Panc1 (cell line): ENCODE measurements around the gene TCF21. TPM values are rescaled to one million over a fixed set of nuclear protein-coding genes. Genes with fewer than 3 reads are reported as not detected.

Experiments used
- ATAC-seq: fragments of 200-7000 bp; cut with Tn5 transposase; 2 replicates; pipeline ENCODE4 v1.9.1; 2020; ENCODE audit warnings: mild to moderate bottlenecking, moderate library complexity
- BruUV-seq: library from RNA; stranded (reverse); fragments of 400-500 nt; replicated peaks from 2 replicates; lab custom pipeline; 2021; lab: Mats Ljungman, UMichigan
- CTCF ChIA-PET: fragments of 300-600 bp; sonication (Branson Sonifier 250); formaldehyde crosslinking; loops from one replicate; lab custom pipeline; 2022; ENCODE audit warnings: antibody characterized with exemption; lab: Charles Lee
- POLR2A ChIA-PET: fragments of 300-600 bp; sonication (Branson Sonifier 250); formaldehyde crosslinking; loops from one replicate; lab custom pipeline; 2022; ENCODE audit warnings: antibody characterized with exemption; lab: Charles Lee
- DNase-seq: peaks from one replicate; pipeline ENCODE4 v3.0.0-alpha.2; 2010; ENCODE audit warnings: low read depth, low spot score
- H3K27ac ChIP-seq: 2 replicates; pipeline ENCODE4 v1.5.1; 2011; ENCODE audit warnings: mild to moderate bottlenecking, low read length, inconsistent platforms
- H3K27me3 ChIP-seq: fragments of 200-500 bp; sonication (Bioruptor generic); 2 replicates; pipeline ENCODE4 v1.6.0; 2014; ENCODE audit warnings: low read length, inconsistent platforms; ENCODE audit not compliant: control insufficient read depth, insufficient read depth
- H3K36me3 ChIP-seq: fragments of 200-500 bp; sonication (Bioruptor generic); 2 replicates; pipeline ENCODE4 v1.5.1; 2014; ENCODE audit warnings: inconsistent platforms, mild to moderate bottlenecking, low read length, moderate library complexity; ENCODE audit not compliant: control insufficient read depth, insufficient read depth
- H3K4me1 ChIP-seq: 2 replicates; pipeline ENCODE4 v1.5.1; 2011; ENCODE audit warnings: inconsistent platforms, mild to moderate bottlenecking, low read length, moderate library complexity; ENCODE audit not compliant: control insufficient read depth, insufficient read depth
- H3K4me3 ChIP-seq, 2 experiments: 2 replicates each; pipeline ENCODE4 v1.5.1; 2011 to 2012; ENCODE audit warnings: low read depth in 2 of 2, low read length in 2 of 2, mild to moderate bottlenecking in 2 of 2, inconsistent platforms in 1 of 2, moderate library complexity in 1 of 2
- H3K9me3 ChIP-seq: fragments of 200-500 bp; sonication (Bioruptor generic); 2 replicates; pipeline ENCODE4 v1.5.1; 2014; ENCODE audit warnings: low read depth, mild to moderate bottlenecking, inconsistent platforms, low read length, moderate library complexity; ENCODE audit not compliant: control insufficient read depth, insufficient read depth
- CTCF ChIP-seq: fragments of 450-650 bp; IDR thresholded peaks from 2 replicates; pipeline ENCODE4 v1.5.1; 2017; ENCODE audit warnings: mild to moderate bottlenecking
- POLR2AphosphoS5 ChIP-seq: IDR thresholded peaks from 2 replicates; pipeline ENCODE4 v1.6.1; 2012; ENCODE audit warnings: mild to moderate bottlenecking, low read depth, low read length, moderate library complexity
- REST ChIP-seq, 2 experiments: IDR thresholded peaks; 2 replicates each; pipeline ENCODE4 v1.6.1; 2011 to 2012; ENCODE audit warnings: low read depth in 2 of 2, control low read depth in 1 of 2, low read length in 1 of 2, mild to moderate bottlenecking in 1 of 2, moderate library complexity in 1 of 2; ENCODE audit not compliant: insufficient read depth in 1 of 2
- SIN3A ChIP-seq: IDR thresholded peaks from 2 replicates; pipeline ENCODE4 v1.6.1; 2012; ENCODE audit warnings: low read depth, mild to moderate bottlenecking, low read length, moderate library complexity, borderline replicate concordance; ENCODE audit not compliant: insufficient read depth
- TCF7L2 ChIP-seq: IDR thresholded peaks from 2 replicates; pipeline ENCODE4 v1.6.1; 2011; ENCODE audit warnings: mild to moderate bottlenecking, low read depth, low read length, inconsistent platforms
- in situ Hi-C: cut with HindIII; loops from 2 replicates; pipeline ENCODE4 v1.10.0; 2016; ENCODE audit warnings: low sequenced_read_pairs, low pct_unique_long_range_greater_than_20kb
- intact Hi-C: fragments of 100-400 bp; cut with micrococcal nuclease; formaldehyde crosslinking; loops from one replicate; pipeline ENCODE4 v1.10.0; 2022; ENCODE audit not compliant: unreplicated experiment
- total RNA-seq: library from RNA; stranded (reverse); gene quantifications from one replicate; pipeline ENCODE4 v1.2.1, GENCODE V29; 2021; ENCODE audit not compliant: unreplicated experiment

Gene TCF21
- total RNA-seq, 1 experiment from 2014 or later: not detected

GRCh38 chr6:133939778-133940667 lies 51.1 kb downstream of the TCF21 start:
- DNase-seq (no peak), ATAC-seq (no peak)
- intact Hi-C loops (no loop called here), in situ Hi-C loops (no loop called here)
- H3K27me3 ChIP-seq: no peaks in the 10 kb centered on the region
- no peak overlapping the region for H3K4me3 ChIP-seq
- no peaks in the 10 kb centered on the region for H3K36me3 ChIP-seq
- H3K27ac ChIP-seq: no peak overlapping the region
- H3K9me3 ChIP-seq: no peaks in the 10 kb centered on the region
- ChIA-PET POLR2A (no interaction called here), CTCF (no interaction called here)
- no TSS peak for BruUV-seq
- no peak for TF ChIP-seq SIN3A
- TF ChIP-seq REST (IDR thresholded peaks at IDR 0.05; ENCODE audit: insufficient read depth in 1 of 2, low read depth in 2 of 2, low read length in 1 of 2): no peak
- TF ChIP-seq TCF7L2: no peak
- no peak for TF ChIP-seq POLR2AphosphoS5
- TF ChIP-seq CTCF: no peak
- no peaks in the 10 kb centered on the region for H3K4me1 ChIP-seq

Other genes starting within 250 kb of the TCF21 start
- 39.7 TPM for gene TBPL1, start 64.1 kb downstream of the TCF21 start, total RNA-seq
- 12.3 TPM for gene SLC2A12, start 163.5 kb downstream of the TCF21 start, total RNA-seq